Stimulated activated CD4-positive, alpha-beta T cell treated with anti-CD3 and anti-CD28 coated beads, TNF-alpha, amount 100 ng/mL, for 24 hours (primary cell): ENCODE results near the gene GBP4.

Source experiments
- DNase-seq, 3 experiments: peaks; one replicate each; pipeline ENCODE4 v3.0.0-alpha.2; 2020; ENCODE audit warnings: low read depth in 3 of 3

The GBP4 gene

DNA sequence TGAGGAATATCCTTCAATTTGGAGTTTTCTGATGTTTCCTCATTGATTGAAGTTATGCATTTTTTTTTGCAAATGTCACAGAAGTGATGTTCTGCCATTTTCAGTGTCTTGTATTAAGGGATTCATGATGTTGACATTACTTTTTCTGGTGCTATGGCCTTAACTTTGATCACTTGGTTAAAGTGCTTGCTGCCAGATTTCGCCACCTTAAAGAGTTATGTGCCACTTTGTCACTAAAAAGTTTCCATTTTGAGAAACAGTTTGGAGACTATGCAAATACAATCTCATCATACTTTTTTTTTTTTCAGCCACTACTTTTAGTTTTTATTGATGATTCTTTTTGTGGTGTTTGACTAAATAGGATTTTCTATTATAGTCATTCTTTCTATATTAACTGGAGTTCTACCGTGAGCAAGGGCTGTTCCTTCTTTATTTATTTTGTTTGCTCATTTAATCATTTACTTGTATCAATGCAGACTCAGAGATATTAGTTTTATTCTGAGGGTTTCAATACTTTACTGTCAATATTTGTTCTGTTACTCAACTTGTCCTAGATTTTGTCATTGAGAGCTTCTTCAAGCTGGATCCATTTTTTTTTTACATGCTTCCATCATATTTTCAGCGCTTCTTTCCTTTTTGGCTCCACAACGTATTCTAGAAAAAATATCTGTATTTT is 26.1 kb downstream of the GBP4 start:
- DNase-seq = no peak

DNA sequence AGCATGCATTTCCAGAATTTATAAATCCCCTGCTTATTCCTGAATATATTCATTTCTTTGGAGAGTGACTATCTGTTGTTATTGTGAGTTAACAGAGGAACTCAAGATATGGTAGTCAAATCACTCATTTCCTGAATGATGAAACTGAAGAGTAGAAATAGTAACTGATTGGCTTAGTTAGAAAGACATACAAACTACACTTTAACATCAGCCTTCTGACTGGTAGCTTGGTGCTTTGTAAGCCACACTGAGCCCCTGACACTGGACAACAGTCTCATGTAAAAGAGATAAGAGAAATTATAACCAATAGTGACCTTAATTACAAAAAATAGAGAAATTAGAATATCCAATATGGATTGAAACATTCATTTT is 27.7 kb downstream of the GBP4 start:
- DNase-seq = no peak

DNA sequence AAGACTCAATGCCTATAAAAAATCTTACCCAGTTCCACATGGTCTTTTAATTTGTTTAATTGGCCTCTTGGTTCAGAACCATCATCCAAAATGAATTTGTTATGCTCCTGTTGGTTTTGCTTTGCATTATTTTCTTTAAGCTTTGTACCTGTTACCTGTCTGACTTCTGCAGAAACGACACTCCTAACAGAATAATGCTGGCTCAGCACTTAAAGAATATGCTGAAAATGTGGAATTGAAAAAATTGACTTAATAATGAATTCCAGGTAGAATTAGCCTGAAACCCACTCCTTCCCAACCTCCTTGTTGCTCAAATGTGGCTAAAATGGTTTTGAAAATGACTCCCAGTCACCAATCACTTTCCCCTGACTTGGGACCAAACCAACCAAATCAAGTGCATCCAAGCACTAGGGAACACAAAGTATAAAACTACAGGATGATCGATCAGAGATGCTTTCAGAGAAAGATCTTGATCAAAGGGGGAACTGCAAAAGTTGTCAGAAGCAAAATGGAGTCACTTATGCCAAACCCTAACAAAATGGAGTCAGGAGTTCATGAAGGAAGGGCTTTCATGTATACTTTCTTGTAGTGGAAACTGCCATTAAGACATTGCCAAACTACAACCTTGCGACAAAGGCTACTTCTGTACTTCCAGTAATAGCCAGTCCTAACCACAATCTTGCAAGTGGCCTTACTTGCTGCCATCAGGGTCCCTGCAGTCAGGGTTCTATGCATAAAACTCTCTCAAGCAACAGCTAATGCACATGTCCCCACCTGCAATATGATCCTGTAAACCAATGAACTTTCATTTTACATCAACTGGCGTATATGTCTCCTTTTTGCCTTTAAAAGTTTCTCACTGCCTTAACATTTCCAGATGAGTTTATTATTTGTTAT is 28.3 kb downstream of the GBP4 start:
- no peak for DNase-seq

DNA sequence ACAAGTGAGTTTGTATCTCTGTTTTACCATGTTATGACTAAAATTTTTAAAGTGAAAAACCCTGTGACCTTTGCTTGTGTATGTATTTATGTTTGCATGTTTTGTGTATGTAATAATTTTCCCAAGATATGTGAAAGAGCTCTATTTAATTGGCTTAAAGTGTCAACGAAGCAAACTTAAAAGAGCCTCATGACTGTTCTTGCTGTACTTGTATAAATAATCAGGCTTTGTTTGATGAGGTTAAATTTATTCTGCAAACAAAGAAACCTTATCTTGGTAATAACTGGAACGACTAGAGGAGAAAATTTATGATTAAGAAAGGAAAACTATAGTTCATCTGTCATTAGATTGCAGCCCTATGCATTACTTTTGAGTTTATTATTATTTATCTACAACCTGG is 29.6 kb downstream of the GBP4 start:
- no peak for DNase-seq

DNA sequence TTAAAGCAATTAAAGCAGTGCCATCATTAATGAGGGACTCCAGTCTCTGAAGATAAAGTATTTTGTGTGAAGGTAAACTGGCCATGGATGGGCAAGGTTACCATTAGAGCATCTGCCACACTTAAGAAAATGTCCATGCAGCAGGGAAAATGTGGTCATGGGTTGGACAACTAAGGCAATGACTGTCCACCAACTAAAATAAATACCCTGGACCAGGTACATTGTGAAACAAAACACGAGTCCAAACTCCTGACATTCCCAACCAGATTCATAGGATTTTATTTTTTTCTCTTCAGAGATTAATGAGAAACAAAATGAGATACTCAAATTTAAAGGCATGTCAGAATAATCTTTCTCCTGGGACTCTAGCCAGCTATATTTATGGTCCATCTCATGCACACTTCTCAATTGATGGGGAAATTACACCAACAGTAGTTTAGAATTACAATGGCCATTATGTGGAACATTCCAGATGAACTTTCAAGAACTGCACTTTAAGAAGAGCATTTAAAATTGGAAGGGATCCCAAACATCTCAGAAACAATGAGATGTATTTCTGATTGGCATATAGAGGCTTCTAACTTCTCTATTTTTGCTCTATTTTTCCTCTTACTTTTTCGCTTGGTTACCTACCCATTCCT is 31.0 kb downstream of the GBP4 start:
- no peak for DNase-seq

DNA sequence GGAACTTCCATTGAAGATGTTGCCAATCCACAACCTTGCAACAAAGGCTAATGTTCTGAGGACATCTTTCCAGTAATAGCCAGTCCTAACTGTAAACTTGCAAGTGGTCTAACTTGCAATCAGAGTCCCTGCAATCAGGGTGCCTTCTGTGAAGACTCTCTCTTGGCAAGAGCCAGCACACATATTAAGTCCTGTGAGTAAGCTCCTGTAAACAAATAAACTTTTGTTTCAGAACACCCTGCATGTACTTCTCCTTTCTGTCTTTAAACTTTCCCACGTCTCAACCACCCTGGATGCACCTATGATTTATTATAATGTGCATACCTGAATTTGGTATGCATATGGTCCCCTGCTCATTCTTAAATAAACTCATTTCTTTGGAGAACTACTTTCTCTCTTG is 32.0 kb downstream of the GBP4 start:
- DNase-seq = no peak

DNA sequence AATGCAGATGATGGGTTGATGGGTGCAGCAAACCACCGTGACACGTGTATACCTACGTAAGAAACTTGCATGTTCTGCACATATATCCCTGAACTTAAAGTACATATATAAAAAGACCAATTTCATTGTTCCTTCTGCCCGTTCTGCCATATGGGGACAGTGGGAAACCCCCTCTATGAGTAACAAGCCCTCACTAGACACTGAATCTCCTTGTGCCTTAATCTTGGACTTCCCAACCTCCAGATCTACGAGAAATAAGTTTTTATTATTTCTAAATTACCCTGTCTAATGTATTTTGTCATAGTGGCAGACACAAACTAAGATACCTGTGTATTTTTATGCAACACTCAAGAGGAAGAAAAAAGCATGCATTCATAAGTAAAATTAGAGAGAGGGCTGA is 32.9 kb downstream of the GBP4 start:
- DNase-seq = no peak

DNA sequence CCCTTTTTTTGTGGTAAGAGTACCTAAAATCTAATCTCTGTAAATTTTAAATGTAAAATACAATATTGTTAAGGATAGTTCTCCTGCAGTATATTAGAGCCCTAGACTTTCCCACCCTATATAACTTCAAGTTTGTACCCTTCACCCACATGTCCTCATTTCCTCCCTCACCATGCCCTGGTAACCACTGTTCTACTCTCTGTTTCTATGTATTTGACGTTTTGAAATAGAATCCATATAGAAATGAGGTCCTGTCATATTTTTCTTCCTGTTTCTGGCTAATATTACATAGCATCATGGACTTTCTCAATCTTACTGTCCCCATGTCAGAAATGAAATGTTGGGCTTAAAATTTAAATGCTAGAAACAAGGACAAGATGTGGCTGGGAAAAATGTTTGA is 47.7 kb downstream of the GBP4 start:
- no peak for DNase-seq

DNA sequence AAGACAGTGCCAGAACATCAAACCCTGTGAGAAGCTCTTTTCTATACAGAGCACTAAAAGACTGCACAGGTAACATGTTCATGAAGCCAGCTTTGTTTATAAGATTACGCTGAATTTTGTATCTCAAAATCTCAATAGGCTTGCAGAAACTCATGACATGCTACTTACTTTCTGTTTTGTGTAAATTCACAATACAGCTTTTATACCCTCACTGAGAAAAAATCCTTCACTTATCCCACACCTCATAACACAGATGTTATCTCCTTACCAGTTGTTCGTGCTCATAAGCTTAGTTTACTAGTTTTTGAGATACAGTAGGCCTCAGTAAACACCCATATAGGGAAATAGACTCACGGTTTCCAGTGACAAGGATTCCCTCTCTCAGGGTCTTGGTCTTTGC is 48.8 kb downstream of the GBP4 start:
- no peak for DNase-seq

DNA sequence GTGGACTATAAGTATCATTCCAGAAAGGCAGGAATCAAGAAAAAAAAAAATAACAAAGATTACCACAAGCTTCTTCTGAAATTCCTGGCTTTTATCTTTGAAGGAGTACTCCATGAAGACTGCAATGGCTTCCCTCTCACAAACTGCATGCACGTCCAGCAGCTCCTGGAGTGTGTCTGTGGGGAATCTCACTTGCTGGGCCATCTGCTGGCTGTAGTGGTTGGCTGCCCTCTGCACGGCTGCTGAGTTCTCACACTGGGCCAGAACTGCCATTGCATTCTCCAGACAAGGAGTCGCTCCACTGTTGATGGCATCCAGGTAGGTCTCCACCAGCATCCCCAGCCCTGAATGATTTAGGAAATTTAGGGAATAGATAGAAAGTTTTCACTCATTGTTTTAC is 49.5 kb downstream of the GBP4 start:
- DNase-seq = no peak

DNA sequence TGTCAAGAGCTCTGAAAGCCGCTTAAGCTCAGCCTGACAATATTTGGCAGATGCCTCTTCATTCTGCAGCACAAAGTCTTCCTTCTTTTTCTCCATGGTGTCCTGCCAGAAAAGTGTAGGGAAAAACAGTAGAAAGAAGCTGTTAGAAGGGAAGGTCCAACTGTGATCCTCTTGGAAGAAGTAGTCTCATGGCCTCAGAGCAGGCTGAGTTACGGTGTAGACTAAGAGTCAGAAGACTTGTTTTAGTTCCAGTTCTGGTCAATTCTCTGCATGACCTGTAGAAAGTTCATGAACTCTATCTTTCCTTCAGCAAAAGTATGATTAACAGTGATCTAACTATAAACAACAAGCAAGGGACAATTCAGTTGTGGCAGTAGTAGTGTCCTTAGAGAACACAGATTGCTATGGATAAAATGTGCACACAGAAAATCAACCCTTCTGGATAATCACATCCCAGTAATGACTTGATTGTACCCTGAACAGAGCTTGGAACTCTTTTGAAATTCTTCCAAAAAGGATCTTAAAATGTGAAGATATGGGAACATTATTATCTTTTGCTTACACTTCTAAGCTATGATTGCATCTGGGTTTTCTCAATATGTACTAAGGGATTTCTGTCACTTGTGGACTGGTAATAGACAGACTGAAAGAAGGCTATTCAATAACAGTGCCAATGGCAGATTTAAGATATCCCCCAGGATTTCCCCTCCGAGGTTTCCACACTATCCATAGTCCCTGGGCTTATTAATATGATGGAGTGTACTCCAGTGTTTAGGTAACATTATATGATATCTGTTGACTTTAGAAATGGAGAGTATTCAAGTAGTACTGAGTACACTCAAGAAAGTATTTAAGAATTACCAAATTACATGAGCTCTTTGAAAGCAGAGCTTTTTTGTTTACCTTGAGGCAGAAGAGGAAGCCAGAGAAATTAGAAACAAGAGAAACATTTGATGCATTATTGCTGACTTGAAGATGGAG is 50.8 kb downstream of the GBP4 start:
- no peak for DNase-seq

DNA sequence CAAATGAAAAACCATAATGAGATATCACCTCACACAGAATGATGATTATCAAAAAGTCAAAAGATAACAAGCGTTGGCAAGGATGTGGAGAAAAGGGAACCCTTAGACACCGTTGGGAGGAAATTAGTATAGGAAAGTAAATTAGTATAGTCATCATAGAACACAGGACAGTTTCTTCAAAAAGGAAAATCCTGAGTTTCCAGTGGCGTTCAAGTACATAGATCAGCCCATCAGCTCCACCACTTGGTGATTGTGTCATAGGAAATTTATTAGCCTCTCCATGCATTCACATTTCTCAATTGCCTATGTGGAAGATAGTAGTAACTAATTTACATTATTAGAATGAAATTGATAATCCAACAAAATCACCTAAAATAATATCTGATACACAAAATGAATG is 52.0 kb downstream of the GBP4 start:
- no peak for DNase-seq

DNA sequence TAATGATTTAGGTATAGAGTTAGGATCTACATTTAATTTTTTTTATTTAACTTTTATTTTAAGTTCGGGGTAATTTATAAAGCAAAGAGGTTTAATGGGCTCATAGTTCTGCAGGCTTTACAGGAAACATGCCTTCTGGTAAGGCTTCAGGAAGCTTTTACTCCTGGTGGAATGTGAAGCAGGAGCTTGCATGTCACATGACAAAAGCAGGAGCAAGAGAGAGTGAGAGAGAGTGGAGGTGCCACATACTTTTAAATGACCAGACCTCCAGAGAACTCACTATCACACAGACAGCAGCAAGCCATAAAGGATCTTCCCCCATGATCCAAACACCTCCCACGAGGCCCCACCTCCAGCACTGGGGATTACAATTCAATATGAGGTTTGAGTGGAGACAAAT is 55.3 kb downstream of the GBP4 start:
- no peak for DNase-seq

DNA sequence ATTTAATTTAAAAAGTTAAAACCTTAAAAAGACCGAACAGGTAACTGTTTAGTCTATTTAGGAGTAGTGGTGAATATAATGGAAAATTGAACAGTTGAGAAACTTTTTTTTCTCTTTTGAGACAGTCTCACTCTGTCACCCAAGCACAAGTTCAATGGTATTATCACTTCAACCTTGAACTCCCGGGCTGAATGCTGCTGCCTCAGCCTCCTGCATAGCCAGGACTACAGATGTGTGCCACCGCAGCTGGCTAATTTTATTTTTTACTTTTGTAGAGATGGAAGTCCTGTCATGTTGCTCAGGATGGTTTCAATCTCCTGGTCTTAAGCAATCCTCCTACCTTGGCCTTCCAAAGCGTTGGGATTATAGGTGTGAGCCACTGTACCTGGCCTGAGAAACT is 56.6 kb downstream of the GBP4 start:
- DNase-seq = no peak

DNA sequence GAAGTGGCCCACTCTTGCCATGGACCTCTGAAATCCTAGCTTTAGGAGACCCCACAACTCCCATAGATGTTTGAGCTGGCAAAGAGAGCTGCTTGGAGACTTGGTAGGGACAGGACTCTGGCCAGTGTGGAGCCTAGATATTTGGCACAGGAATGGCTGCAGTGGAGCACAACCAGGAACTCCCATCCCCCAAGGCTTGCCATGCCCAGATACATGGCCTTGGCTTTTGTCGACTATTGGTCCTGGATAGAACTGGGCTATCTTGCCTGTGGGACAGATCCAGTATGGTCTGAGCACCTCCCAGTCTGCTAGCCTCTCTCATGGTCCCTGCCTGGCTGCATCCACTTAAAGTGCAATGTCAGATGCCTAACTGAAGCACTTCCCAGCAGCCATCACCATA is 65.0 kb downstream of the GBP4 start:
- no peak for DNase-seq
